ENCODE measurements around the gene C11orf65.
A peak's percentile ranks its signal among the peaks of the same experiment; 100 is the strongest.

The C11orf65 gene

DNA sequence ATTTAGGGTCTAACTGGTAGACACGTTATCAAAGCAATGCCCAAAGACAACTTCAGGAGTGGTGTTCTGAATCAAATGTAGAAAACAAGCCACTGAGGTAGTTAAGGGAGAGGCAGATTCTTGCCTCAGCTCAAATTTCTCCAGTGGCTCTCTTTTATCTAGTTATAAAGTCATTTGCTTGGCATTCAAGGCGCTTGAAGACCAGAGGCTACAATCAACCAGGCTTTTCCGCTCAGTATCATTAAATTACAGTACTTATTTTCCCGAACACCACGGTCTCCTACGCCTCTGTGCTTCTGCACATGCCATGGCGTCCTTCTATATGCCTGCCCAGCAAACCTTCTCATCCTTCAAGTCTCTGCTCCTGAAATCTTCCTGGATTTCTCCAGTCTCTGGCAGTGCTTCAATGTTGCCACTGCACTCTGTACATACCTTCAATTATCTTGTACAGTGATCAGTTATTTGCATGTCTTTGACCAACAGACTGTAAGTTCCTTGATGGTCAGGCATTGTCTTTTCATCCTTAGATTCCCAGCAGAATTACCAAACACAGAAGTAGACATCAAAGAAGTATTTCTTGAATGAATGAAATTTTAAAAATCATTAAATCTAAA is 29.4 kb upstream of the C11orf65 start:
- peak overlapping the region; percentile 57 to 58 for H3K4me3 ChIP-seq (replicated peaks in 1 of 2; ENCODE audit: low read depth in 2 of 2, low read length in 2 of 2)
- peak; percentile 18 to 21 for DNase-seq (ENCODE audit: low read depth in 2 of 2)
- TF ChIP-seq, protein P1, sequence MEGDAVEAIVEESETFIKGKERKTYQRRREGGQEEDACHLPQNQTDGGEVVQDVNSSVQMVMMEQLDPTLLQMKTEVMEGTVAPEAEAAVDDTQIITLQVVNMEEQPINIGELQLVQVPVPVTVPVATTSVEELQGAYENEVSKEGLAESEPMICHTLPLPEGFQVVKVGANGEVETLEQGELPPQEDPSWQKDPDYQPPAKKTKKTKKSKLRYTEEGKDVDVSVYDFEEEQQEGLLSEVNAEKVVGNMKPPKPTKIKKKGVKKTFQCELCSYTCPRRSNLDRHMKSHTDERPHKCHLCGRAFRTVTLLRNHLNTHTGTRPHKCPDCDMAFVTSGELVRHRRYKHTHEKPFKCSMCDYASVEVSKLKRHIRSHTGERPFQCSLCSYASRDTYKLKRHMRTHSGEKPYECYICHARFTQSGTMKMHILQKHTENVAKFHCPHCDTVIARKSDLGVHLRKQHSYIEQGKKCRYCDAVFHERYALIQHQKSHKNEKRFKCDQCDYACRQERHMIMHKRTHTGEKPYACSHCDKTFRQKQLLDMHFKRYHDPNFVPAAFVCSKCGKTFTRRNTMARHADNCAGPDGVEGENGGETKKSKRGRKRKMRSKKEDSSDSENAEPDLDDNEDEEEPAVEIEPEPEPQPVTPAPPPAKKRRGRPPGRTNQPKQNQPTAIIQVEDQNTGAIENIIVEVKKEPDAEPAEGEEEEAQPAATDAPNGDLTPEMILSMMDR (IDR thresholded peaks at IDR 0.05; ENCODE audit: low read depth, low read length): no peak

DNA sequence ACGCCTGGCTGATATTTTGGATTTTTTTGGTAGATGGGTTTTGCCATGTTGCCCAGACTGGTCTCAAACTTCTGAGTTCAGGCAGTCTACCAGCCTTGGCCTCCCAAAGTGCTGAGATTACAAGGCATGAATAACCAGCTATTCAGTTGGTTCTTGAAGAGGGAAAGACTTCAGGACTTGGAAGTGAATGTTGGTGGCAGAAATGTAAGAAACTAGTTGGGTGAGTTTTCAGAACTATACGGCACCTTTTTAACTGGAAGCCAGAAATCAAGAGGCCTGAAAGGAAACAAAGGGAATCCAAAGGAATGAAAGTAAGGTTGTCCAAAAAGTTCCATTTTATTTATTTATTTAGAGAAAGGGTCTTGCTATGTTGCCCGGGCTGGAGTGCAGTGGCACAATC is 28.0 kb upstream of the C11orf65 start:
- no peak for DNase-seq (ENCODE audit: low read depth in 2 of 2)
- TF ChIP-seq, protein P1 (IDR thresholded peaks at IDR 0.05; ENCODE audit: low read depth, low read length): no peak
- no peak overlapping the region for H3K4me3 ChIP-seq (replicated peaks in 1 of 2; ENCODE audit: low read depth in 2 of 2, low read length in 2 of 2)

DNA sequence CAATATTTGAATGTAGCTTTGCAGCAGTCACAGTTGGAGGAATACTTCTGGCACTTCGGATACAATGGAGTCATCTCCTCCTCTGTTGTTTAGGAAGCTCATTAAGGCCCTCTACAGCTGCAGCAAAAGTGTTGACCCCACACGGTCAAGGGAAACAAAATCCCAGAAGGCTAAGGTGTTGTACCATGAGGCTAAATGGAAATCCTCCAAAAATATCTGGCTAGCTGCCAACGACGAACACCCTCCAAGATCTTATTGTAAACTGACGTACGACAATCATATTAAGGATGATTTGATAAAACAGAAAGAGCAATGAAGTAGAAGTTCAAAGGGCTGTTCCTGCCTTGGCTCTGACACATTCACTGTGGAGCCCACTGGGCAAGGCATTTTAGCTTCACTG is 26.9 kb upstream of the C11orf65 start:
- DNase-seq (ENCODE audit: low read depth in 2 of 2): no peak
- H3K4me3 ChIP-seq (replicated peaks in 1 of 2; ENCODE audit: low read depth in 2 of 2, low read length in 2 of 2): no peak overlapping the region

DNA sequence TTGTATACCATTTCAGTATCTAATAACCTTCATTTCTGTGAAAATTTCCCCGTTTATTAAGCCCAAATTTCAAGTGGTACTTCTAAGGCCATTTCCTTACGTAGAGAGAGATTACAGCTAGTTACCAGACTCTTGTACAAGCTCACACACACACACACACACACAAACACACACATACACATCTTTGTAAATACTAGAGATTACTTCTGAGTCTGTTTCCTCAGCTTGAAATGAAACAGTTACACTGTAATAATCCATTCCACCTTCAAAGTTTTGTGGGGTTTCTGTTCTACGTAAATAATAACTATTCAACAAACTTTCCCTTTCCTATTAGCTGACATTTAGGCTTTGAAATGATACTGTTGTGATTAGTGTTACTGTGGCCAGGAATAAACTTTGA is 24.6 kb upstream of the C11orf65 start:
- TF ChIP-seq, protein P1 (IDR thresholded peaks at IDR 0.05; ENCODE audit: low read depth, low read length): no peak
- DNase-seq (ENCODE audit: low read depth in 2 of 2): no peak
- H3K4me3 ChIP-seq (replicated peaks in 1 of 2; ENCODE audit: low read depth in 2 of 2, low read length in 2 of 2): no peak overlapping the region

More for the DNA sequence above, 26.9 kb upstream of the C11orf65 start:
- TF ChIP-seq, protein P1 (IDR thresholded peaks at IDR 0.05; ENCODE audit: low read depth, low read length): no peak

DNA sequence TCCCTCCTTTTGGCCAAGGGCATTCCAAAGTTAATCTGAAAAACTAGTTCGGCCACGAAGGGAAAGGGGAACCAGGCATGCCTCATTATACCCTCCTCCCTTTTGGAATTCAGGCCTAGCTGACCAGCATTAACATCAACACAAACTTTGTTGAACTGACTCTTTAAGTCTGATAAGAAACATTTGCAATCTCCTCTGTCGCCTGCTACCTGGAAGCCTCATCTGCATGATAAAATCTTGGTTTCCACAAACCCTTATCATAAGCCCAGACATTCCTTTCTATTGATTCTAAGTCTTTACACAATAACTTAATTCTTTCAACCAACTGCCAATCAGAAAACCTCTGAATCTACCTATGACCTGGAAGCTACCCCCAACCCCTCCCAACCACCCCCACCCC is 19.5 kb upstream of the C11orf65 start:
- TF ChIP-seq, protein P1 (IDR thresholded peaks at IDR 0.05; ENCODE audit: low read depth, low read length): no peak
- H3K4me3 ChIP-seq (replicated peaks in 1 of 2; ENCODE audit: low read depth in 2 of 2, low read length in 2 of 2): no peak overlapping the region
- DNase-seq (ENCODE audit: low read depth in 2 of 2): no peak

DNA sequence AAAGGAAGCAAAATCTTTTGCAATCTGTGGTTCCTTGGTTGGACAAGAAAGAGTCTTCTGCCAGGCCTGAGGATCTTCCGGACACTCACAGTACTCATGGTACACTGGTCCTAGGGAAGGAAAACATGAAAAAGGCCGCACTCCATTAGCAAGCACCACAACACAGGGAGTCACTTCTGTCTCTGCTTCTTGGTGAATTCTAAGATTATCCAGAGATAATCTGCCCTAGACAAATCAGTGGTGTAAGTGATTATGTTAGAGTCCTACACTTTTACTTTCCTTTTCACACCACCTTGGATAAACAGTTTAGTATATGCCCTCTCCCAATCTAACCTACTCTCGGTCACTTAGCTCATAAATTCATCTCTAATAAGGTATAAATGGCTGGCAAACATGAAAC is 19.0 kb upstream of the C11orf65 start:
- DNase-seq (ENCODE audit: low read depth in 2 of 2): no peak
- TF ChIP-seq, protein P1 (IDR thresholded peaks at IDR 0.05; ENCODE audit: low read depth, low read length): no peak
- no peak overlapping the region for H3K4me3 ChIP-seq (replicated peaks in 1 of 2; ENCODE audit: low read depth in 2 of 2, low read length in 2 of 2)

DNA sequence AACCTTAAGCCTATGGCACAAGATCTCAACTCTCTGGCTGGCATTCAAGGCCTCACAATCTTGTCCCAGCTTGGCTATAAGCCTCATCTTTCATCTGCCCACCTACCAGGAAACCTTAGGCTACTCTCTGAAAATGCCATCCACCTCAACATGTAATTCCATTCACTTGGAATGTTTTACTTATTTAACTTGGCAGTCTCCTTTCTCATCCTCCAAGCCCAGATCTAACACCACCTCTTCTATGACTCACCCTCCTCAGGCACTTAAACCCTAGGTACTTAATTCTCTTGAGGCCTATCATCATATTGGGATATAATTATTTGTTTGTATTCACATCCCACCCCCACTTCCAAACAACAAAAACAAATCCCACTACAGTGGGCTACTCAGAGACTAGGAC is 15.8 kb upstream of the C11orf65 start:
- no peak overlapping the region for H3K4me3 ChIP-seq (replicated peaks in 1 of 2; ENCODE audit: low read depth in 2 of 2, low read length in 2 of 2)
- TF ChIP-seq, protein P1 (IDR thresholded peaks at IDR 0.05; ENCODE audit: low read depth, low read length): no peak
- DNase-seq (ENCODE audit: low read depth in 2 of 2): peak in 1 of 2 donors; percentile 11

Data from cardiac fibroblast (primary cell).